HCT116 (cell line): ENCODE data around the gene ICAM2.

ENCODE experiments used
- CTCF ChIP-seq, 3 experiments: fragments of 200-600 bp in 1 of 3; sonication (generic) in 1 of 3; IDR thresholded peaks in 2 of 3; conservative IDR thresholded peaks in 1 of 3; 2 replicates each; pipeline ENCODE4 v1.5.1; 2012 to 2017; ENCODE audit warnings: low read depth in 2 of 3, low read length in 2 of 3, antibody characterized with exemption in 1 of 3, borderline replicate concordance in 1 of 3, control low read depth in 1 of 3, mild to moderate bottlenecking in 1 of 3, mixed read lengths in 1 of 3, mixed run types in 1 of 3, moderate library complexity in 1 of 3; ENCODE audit not compliant: insufficient read depth in 1 of 3
- EZH2 ChIP-seq: fragments of 200-600 bp; sonication (generic); IDR thresholded peaks from 2 replicates; pipeline ENCODE4 v1.6.1; 2017; ENCODE audit warnings: antibody characterized with exemption, mixed run types
- TCF7L2 ChIP-seq: IDR thresholded peaks from 2 replicates; pipeline ENCODE4 v1.7.0; 2011; ENCODE audit warnings: borderline replicate concordance, inconsistent platforms; ENCODE audit not compliant: insufficient read depth, insufficient read length; ENCODE audit errors: extremely low read depth

- no peak for TF ChIP-seq EZH2
- no peak for TF ChIP-seq TCF7L2
- TF ChIP-seq CTCF (IDR thresholded peaks at IDR 0.05 in 2 of 3, conservative IDR thresholded peaks at IDR 0.05 in 1 of 3; ENCODE audit: borderline replicate concordance in 1 of 3, insufficient read depth in 1 of 3, low read depth in 2 of 3, low read length in 2 of 3): no peak
Observed at GRCh38 chr17:64015447-64015846, 5.0 kb downstream of the ICAM2 start.
